PC-9 (cell line): ENCODE data around the gene VASP. TPM values are rescaled to one million over a fixed set of nuclear protein-coding genes. Genes with fewer than 3 reads are reported as not detected.

Experiments
- BruUV-seq: library from RNA; stranded (reverse); fragments of 400-500 nt; replicated peaks from 2 replicates; lab custom pipeline; 2021; lab: Mats Ljungman, UMichigan
- CTCF ChIA-PET: fragments of 300-600 bp; sonication (Branson Sonifier 250); formaldehyde crosslinking; loops from one replicate; lab custom pipeline; 2022; ENCODE audit warnings: antibody characterized with exemption; lab: Charles Lee
- POLR2A ChIA-PET: fragments of 300-600 bp; sonication (Branson Sonifier 250); formaldehyde crosslinking; loops from one replicate; lab custom pipeline; 2022; ENCODE audit warnings: antibody characterized with exemption; ENCODE audit not compliant: unreplicated experiment; lab: Charles Lee
- DNase-seq, 2 experiments: peaks; one replicate each; pipeline versions ENCODE4 v3.0.0 to v3.0.0-alpha.2; 2015 to 2022; ENCODE audit warnings: mixed read lengths in 1 of 2
- H2AFZ ChIP-seq: fragments of 200-600 bp; sonication (generic); 2 replicates; pipeline ENCODE4 v1.8.1; 2017; ENCODE audit warnings: antibody characterized with exemption
- H3F3A ChIP-seq: fragments of 200-600 bp; sonication (generic); 2 replicates; pipeline ENCODE4 v1.8.1; 2017; ENCODE audit warnings: antibody characterized with exemption, mild to moderate bottlenecking, low read depth; ENCODE audit not compliant: insufficient read depth
- H3K27ac ChIP-seq: fragments of 200-600 bp; sonication (generic); 2 replicates; pipeline ENCODE4 v1.6.1; 2016; ENCODE audit warnings: mixed run types
- H3K27me3 ChIP-seq: fragments of 200-600 bp; sonication (generic); 2 replicates; pipeline ENCODE4 v1.6.1; 2016; ENCODE audit warnings: low read depth, mixed run types; ENCODE audit not compliant: insufficient read depth
- H3K36me3 ChIP-seq: fragments of 200-600 bp; sonication (generic); 2 replicates; pipeline ENCODE4 v1.6.1; 2016; ENCODE audit warnings: low read depth, mixed run types
- H3K4me1 ChIP-seq: fragments of 200-600 bp; sonication (generic); replicated peaks from 2 replicates; pipeline ENCODE4 v1.6.1; 2016; ENCODE audit warnings: mixed run types; ENCODE audit not compliant: insufficient read depth
- H3K4me2 ChIP-seq: fragments of 200-600 bp; sonication (generic); 2 replicates; pipeline ENCODE4 v1.6.1; 2017; ENCODE audit warnings: mixed run types
- H3K4me3 ChIP-seq: fragments of 200-600 bp; sonication (generic); 2 replicates; pipeline ENCODE4 v1.6.1; 2016; ENCODE audit warnings: mixed run types
- H3K79me2 ChIP-seq: fragments of 200-600 bp; sonication (generic); 2 replicates; pipeline ENCODE4 v1.6.1; 2017; ENCODE audit warnings: low read depth, mixed run types
- H3K9me2 ChIP-seq: fragments of 200-600 bp; sonication (generic); 2 replicates; pipeline ENCODE4 v1.8.1; 2017; ENCODE audit warnings: mild to moderate bottlenecking; ENCODE audit not compliant: insufficient read depth
- H3K9me3 ChIP-seq: fragments of 200-600 bp; sonication (generic); 2 replicates; pipeline ENCODE4 v1.8.1; 2016; ENCODE audit warnings: low read depth; ENCODE audit not compliant: insufficient read depth
- H4K20me1 ChIP-seq: fragments of 200-600 bp; sonication (generic); 2 replicates; pipeline ENCODE4 v1.8.1; 2017; ENCODE audit not compliant: insufficient read depth
- EZH2 ChIP-seq: fragments of 200-600 bp; sonication (generic); IDR thresholded peaks from 2 replicates; pipeline ENCODE4 v1.8.0; 2017; ENCODE audit warnings: antibody characterized with exemption, low read depth
- intact Hi-C: fragments of 100-400 bp; cut with micrococcal nuclease; formaldehyde crosslinking; loops from one replicate; pipeline ENCODE4 v1.10.0; 2022; ENCODE audit not compliant: unreplicated experiment
- total RNA-seq: library from RNA; stranded (reverse); gene quantifications from 2 replicates; pipeline ENCODE4 v1.2.3, GENCODE V29; 2021
- TF ChIP-seq, protein P1 (sequence below): fragments of 200-600 bp; sonication (generic); conservative IDR thresholded peaks from 2 replicates; pipeline ENCODE4 v1.6.1; 2017; ENCODE audit warnings: mixed run types, antibody characterized with exemption, mild to moderate bottlenecking, moderate library complexity

Gene VASP
- total RNA-seq, 1 experiment from 2014 or later = 123 TPM

DNA sequence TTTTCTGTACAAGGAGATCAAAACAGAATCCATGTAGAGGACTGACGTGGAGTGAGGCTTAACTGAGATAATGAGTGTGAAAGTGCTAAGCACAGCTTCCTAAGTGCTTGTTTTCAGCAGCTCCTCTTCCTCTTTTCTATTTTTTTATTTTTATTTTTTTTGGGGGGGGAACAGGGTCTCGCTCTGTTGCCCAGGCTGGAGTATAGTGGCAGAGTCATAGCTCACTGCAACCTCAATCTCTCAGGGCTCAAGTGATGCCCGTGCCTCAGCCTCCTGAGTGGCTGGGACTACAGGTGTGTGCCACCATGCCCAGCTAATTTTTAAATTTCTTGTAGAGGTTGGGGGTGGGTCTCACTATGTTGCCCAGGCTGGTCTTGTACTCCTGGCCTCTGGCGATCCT lies 45.1 kb upstream of the VASP start:
- peaks cover 30% of the 10 kb centered on the region; the same call in 1 of the 2 replicates for H3F3A ChIP-seq
- no peaks in the 10 kb centered on the region for H3K9me3 ChIP-seq
- H3K79me2 ChIP-seq = no peaks in the 10 kb centered on the region
- no peaks in the 10 kb centered on the region for H4K20me1 ChIP-seq
- no peaks in the 10 kb centered on the region for H3K36me3 ChIP-seq
- H3K4me3 ChIP-seq = no peak overlapping the region
- H3K4me1 ChIP-seq = 0 out of 2 replicates have a peak, but pooled peaks cover 3% of the 10 kb centered on the region
- H2AFZ ChIP-seq = no peak overlapping the region
- BruUV-seq = no TSS peak
- no peak overlapping the region for H3K27ac ChIP-seq
- H3K27me3 ChIP-seq = no peaks in the 10 kb centered on the region
- ChIA-PET CTCF (no interaction called here), POLR2A (no interaction called here)
- DNase-seq = no peak
- intact Hi-C loops = no loop called here
- H3K9me2 ChIP-seq = no peaks in the 10 kb centered on the region
- no peak overlapping the region for H3K4me2 ChIP-seq
- TF ChIP-seq, protein P1, sequence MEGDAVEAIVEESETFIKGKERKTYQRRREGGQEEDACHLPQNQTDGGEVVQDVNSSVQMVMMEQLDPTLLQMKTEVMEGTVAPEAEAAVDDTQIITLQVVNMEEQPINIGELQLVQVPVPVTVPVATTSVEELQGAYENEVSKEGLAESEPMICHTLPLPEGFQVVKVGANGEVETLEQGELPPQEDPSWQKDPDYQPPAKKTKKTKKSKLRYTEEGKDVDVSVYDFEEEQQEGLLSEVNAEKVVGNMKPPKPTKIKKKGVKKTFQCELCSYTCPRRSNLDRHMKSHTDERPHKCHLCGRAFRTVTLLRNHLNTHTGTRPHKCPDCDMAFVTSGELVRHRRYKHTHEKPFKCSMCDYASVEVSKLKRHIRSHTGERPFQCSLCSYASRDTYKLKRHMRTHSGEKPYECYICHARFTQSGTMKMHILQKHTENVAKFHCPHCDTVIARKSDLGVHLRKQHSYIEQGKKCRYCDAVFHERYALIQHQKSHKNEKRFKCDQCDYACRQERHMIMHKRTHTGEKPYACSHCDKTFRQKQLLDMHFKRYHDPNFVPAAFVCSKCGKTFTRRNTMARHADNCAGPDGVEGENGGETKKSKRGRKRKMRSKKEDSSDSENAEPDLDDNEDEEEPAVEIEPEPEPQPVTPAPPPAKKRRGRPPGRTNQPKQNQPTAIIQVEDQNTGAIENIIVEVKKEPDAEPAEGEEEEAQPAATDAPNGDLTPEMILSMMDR = no peak
- TF ChIP-seq EZH2 = no peak

DNA sequence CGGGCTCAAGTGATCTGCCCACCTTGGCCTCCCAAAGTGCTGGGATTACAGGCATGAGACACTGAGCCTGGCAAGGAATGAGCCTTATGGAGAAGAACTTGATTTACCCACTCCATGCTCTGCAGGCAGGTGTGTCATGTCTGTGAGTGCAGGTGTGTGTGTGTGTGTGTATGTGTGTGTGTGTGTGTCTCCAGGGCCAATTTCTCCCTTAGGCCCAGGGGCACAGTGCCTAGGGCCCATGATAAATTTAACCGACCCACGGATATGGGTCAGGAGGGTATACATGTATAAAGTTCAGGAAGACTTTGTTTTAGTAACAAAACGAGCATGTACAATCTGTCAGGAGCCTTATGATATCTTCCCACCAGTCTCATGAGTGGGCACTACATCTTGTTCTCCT lies 44.0 kb upstream of the VASP start:
- no TSS peak for BruUV-seq
- H3F3A ChIP-seq = peaks cover 27% of the 10 kb centered on the region; the same call in 1 of the 2 replicates
- H3K27me3 ChIP-seq = no peaks in the 10 kb centered on the region
- DNase-seq = no peak
- TF ChIP-seq, protein P1 = no peak
- TF ChIP-seq EZH2 = no peak
- H3K9me2 ChIP-seq = no peaks in the 10 kb centered on the region
- no peak overlapping the region for H3K27ac ChIP-seq
- H3K4me1 ChIP-seq = 0 out of 2 replicates have a peak, but pooled peaks cover 8% of the 10 kb centered on the region
- POLR2A ChIA-PET = no interaction called here
- no peak overlapping the region for H3K4me2 ChIP-seq
- H2AFZ ChIP-seq = no peak overlapping the region
- no peaks in the 10 kb centered on the region for H3K36me3 ChIP-seq
- H3K9me3 ChIP-seq = no peaks in the 10 kb centered on the region
- CTCF ChIA-PET = no interaction called here
- H3K79me2 ChIP-seq = no peaks in the 10 kb centered on the region
- intact Hi-C loops = no loop called here
- no peak overlapping the region for H3K4me3 ChIP-seq
- no peaks in the 10 kb centered on the region; the same call in 1 of the 2 replicates for H4K20me1 ChIP-seq

DNA sequence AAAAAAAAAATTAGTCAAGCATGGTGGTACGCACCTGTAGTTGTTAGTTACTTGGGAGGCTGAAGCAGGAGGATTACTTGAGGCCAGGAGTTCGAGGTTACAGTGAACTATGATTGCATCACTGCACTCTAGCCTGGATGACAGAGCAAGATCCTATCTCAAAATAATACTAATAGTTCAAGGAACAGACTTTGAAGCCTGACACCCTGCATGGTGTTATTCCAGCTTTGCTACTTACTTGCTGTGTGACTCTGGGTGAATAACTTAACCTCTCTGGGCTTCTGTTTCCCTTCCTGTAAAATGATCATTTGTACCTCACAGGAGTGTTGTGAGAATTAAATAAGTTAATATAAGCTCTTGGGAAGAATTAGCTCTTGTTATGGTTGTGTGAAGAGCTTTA lies 43.0 kb upstream of the VASP start:
- no peak overlapping the region for H3K4me2 ChIP-seq
- H4K20me1 ChIP-seq = no peaks in the 10 kb centered on the region; the same call in 1 of the 2 replicates
- no peak for DNase-seq
- no peaks in the 10 kb centered on the region for H3K27me3 ChIP-seq
- TF ChIP-seq, protein P1 = no peak
- no peak for TF ChIP-seq EZH2
- CTCF ChIA-PET = no interaction called here
- H3F3A ChIP-seq = peaks cover 26% of the 10 kb centered on the region; the same call in 1 of the 2 replicates
- H3K9me3 ChIP-seq = no peaks in the 10 kb centered on the region
- no peaks in the 10 kb centered on the region for H3K36me3 ChIP-seq
- no TSS peak for BruUV-seq
- intact Hi-C loops = no loop called here
- 0 out of 2 replicates have a peak, but pooled peaks cover 10% of the 10 kb centered on the region for H3K4me1 ChIP-seq
- no peaks in the 10 kb centered on the region for H3K9me2 ChIP-seq
- POLR2A ChIA-PET = no interaction called here
- no peak overlapping the region for H3K4me3 ChIP-seq
- H3K79me2 ChIP-seq = no peaks in the 10 kb centered on the region
- no peak overlapping the region for H2AFZ ChIP-seq
- H3K27ac ChIP-seq = no peak overlapping the region
